H9 (cell line): ENCODE data around the gene CASK. TPM values are rescaled to one million over a fixed set of nuclear protein-coding genes. Genes with fewer than 3 reads are reported as not detected.

Source experiments
- DNase-seq: peaks from one replicate; pipeline ENCODE4 v3.0.0-alpha.2; 2017
- H2AFZ ChIP-seq: one replicate; pipeline ENCODE4 v1.6.1; 2013; ENCODE audit warnings: mild to moderate bottlenecking, low read length, control low read depth, moderate library complexity
- H2AK5ac ChIP-seq: 2 replicates; pipeline ENCODE4 v1.6.1; 2013; ENCODE audit warnings: low read length, control low read depth, mixed read lengths; ENCODE audit not compliant: insufficient read length
- H2BK120ac ChIP-seq: one replicate; pipeline ENCODE4 v1.6.1; 2013; ENCODE audit warnings: low read depth, mild to moderate bottlenecking, low read length, control low read depth, inconsistent platforms; ENCODE audit not compliant: poor library complexity, severe bottlenecking
- H2BK12ac ChIP-seq: 2 replicates; pipeline ENCODE4 v1.6.1; 2013; ENCODE audit warnings: low read length, control low read depth, mixed read lengths, low read depth; ENCODE audit not compliant: insufficient read length
- H2BK15ac ChIP-seq: 2 replicates; pipeline ENCODE4 v1.6.1; 2013; ENCODE audit warnings: low read depth, low read length, control low read depth
- H2BK20ac ChIP-seq: one replicate; pipeline ENCODE4 v1.6.1; 2013; ENCODE audit warnings: low read depth, mild to moderate bottlenecking, low read length, control low read depth, inconsistent platforms; ENCODE audit not compliant: poor library complexity, severe bottlenecking
- H2BK5ac ChIP-seq: 2 replicates; pipeline ENCODE4 v1.6.1; 2013; ENCODE audit warnings: low read length, control low read depth, mixed read lengths; ENCODE audit not compliant: insufficient read length
- H3K14ac ChIP-seq: 2 replicates; pipeline ENCODE4 v1.6.1; 2013; ENCODE audit warnings: low read length, control low read depth; ENCODE audit not compliant: insufficient read depth
- H3K18ac ChIP-seq: 2 replicates; pipeline ENCODE4 v1.6.1; 2013; ENCODE audit warnings: low read depth, mild to moderate bottlenecking, mixed read lengths, low read length, control low read depth; ENCODE audit not compliant: insufficient read length
- H3K23ac ChIP-seq: 2 replicates; pipeline ENCODE4 v1.6.1; 2013; ENCODE audit warnings: low read length, control low read depth, mixed read lengths, low read depth; ENCODE audit not compliant: insufficient read length
- H3K23me2 ChIP-seq: 2 replicates; pipeline ENCODE4 v1.6.1; 2013; ENCODE audit warnings: low read depth, mild to moderate bottlenecking, mixed read lengths, low read length, control low read depth; ENCODE audit not compliant: insufficient read length, poor library complexity, severe bottlenecking
- H3K27ac ChIP-seq: 2 replicates; pipeline ENCODE4 v1.5.1; 2013; ENCODE audit warnings: low read length, control low read depth, mixed read lengths, low read depth; ENCODE audit not compliant: insufficient read length
- H3K27me3 ChIP-seq: 2 replicates; pipeline ENCODE4 v1.6.1; 2013; ENCODE audit warnings: low read length, control low read depth, inconsistent platforms; ENCODE audit not compliant: insufficient read depth
- H3K4ac ChIP-seq: 2 replicates; pipeline ENCODE4 v1.6.1; 2013; ENCODE audit warnings: low read depth, mild to moderate bottlenecking, control low read depth, inconsistent platforms, low read length, moderate library complexity
- H3K4me1 ChIP-seq: 2 replicates; pipeline ENCODE4 v1.6.1; 2013; ENCODE audit warnings: low read length, control low read depth, inconsistent platforms; ENCODE audit not compliant: insufficient read depth
- H3K4me2 ChIP-seq: 2 replicates; pipeline ENCODE4 v1.6.1; 2013; ENCODE audit warnings: low read length, control low read depth, mixed read lengths; ENCODE audit not compliant: insufficient read length, insufficient read depth
- H3K56ac ChIP-seq: 2 replicates; pipeline ENCODE4 v1.6.1; 2013; ENCODE audit warnings: low read depth, mild to moderate bottlenecking, mixed read lengths, low read length, control low read depth; ENCODE audit not compliant: insufficient read length
- H3K79me1 ChIP-seq: 2 replicates; pipeline ENCODE4 v1.6.1; 2013; ENCODE audit warnings: low read depth, mild to moderate bottlenecking, moderate library complexity, low read length, control low read depth, inconsistent platforms; ENCODE audit not compliant: insufficient read depth, poor library complexity, severe bottlenecking
- H3K79me2 ChIP-seq: 2 replicates; pipeline ENCODE4 v1.6.1; 2013; ENCODE audit warnings: low read length, control low read depth, inconsistent platforms; ENCODE audit not compliant: insufficient read depth
- H3K9ac ChIP-seq: 2 replicates; pipeline ENCODE4 v1.6.1; 2013; ENCODE audit warnings: low read length, control low read depth, mixed read lengths; ENCODE audit not compliant: insufficient read length; ENCODE audit errors: extremely low read depth
- H3K9me3 ChIP-seq: one replicate; pipeline ENCODE4 v1.6.1; 2013; ENCODE audit warnings: low read depth, low read length, inconsistent platforms; ENCODE audit not compliant: control insufficient read depth
- H3T11ph ChIP-seq: one replicate; pipeline ENCODE4 v1.6.1; 2013; ENCODE audit warnings: mild to moderate bottlenecking, low read length, control low read depth, inconsistent platforms
- H4K20me1 ChIP-seq: one replicate; pipeline ENCODE4 v1.6.1; 2013; ENCODE audit not compliant: control insufficient read depth, insufficient read length, insufficient read depth
- H4K5ac ChIP-seq: 2 replicates; pipeline ENCODE4 v1.6.1; 2013; ENCODE audit warnings: low read depth, mild to moderate bottlenecking, mixed read lengths, low read length, control low read depth; ENCODE audit not compliant: insufficient read length
- H4K8ac ChIP-seq: replicated peaks from 2 replicates; pipeline ENCODE4 v1.6.1; 2013; ENCODE audit warnings: low read length, control low read depth, mixed read lengths, low read depth; ENCODE audit not compliant: insufficient read length
- H4K91ac ChIP-seq: 2 replicates; pipeline ENCODE4 v1.6.1; 2013; ENCODE audit warnings: low read depth, mild to moderate bottlenecking, moderate library complexity, mixed read lengths, low read length, control low read depth; ENCODE audit not compliant: insufficient read length
- H3K27ac Mint-ChIP-seq, 3 experiments: 2 replicates in 2 of 3; 3 replicates in 1 of 3; pipeline ENCODE4 v1.8.0; 2020 to 2021; ENCODE audit warnings: mixed read lengths in 3 of 3, mild to moderate bottlenecking in 1 of 3, moderate library complexity in 1 of 3
- H3K27me3 Mint-ChIP-seq: 2 replicates; pipeline ENCODE4 v1.8.0; 2021; ENCODE audit warnings: low read depth, mild to moderate bottlenecking, moderate library complexity, mixed read lengths
- H3K36me3 Mint-ChIP-seq, 3 experiments: 2 replicates in 2 of 3; 3 replicates in 1 of 3; pipeline ENCODE4 v1.8.0; 2020 to 2021; ENCODE audit warnings: low read depth in 3 of 3, mixed read lengths in 3 of 3; ENCODE audit not compliant: insufficient read depth in 1 of 3
- H3K4me1 Mint-ChIP-seq, 2 experiments: 2 replicates each; pipeline ENCODE4 v1.8.0; 2020; ENCODE audit warnings: mixed read lengths in 2 of 2
- H3K4me3 Mint-ChIP-seq, 2 experiments: 2 replicates in 1 of 2; 3 replicates in 1 of 2; pipeline ENCODE4 v1.8.0; 2020 to 2021; ENCODE audit warnings: mild to moderate bottlenecking in 2 of 2, mixed read lengths in 2 of 2, moderate library complexity in 1 of 2
- H3K9me3 Mint-ChIP-seq, 2 experiments: 2 replicates in 1 of 2; 3 replicates in 1 of 2; pipeline ENCODE4 v1.8.0; 2020; ENCODE audit warnings: mild to moderate bottlenecking in 2 of 2, mixed read lengths in 2 of 2, moderate library complexity in 1 of 2
- CTCF ChIP-seq: fragments of 200-600 bp; sonication (generic); conservative IDR thresholded peaks from 3 replicates; pipeline ENCODE4 v1.8.0; 2021; ENCODE audit warnings: antibody characterized with exemption, mild to moderate bottlenecking
- WGBS: extraction: QIAGEN DNeasy Blood & Tissue Kit; methylation state at CpG from one replicate; pipeline ENCODE4 v1.1.7; 2013; ENCODE audit warnings: missing lambda C conversion rate, low lambda C conversion rate, mixed read lengths; ENCODE audit not compliant: insufficient read length; ENCODE audit errors: extremely low coverage; 5-methylcytosine and 5-hydroxymethylcytosine counted together
- total RNA-seq: library from RNA; stranded (reverse); gene quantifications from 2 replicates; pipeline ENCODE4 v1.2.1, GENCODE V29; 2021

CASK gene
- total RNA-seq, 1 experiment from 2014 or later, result 44.1 TPM

GRCh38 chrX:41779030-41779564 lies 144.3 kb downstream of the CASK start:
- peaks cover 19 to 21% of the 10 kb centered on the region in 2 experiments; a peak in 4 of 5 replicates for H3K9me3 Mint-ChIP-seq
- no CpG with 5 or more reads among the region's 1 CpG for WGBS
- Histone ChIP-seq H3K9me3 (no peaks in the 10 kb centered on the region), H3K56ac (no peak overlapping the region), H3K27ac (no peak overlapping the region), H4K91ac (no peak overlapping the region), H3K9ac (no peak overlapping the region), H3T11ph (no peak overlapping the region), H2BK5ac (no peak overlapping the region), H4K8ac (no peak overlapping the region), H3K79me1 (no peaks in the 10 kb centered on the region), H3K27me3 (no peaks in the 10 kb centered on the region), H3K79me2 (no peaks in the 10 kb centered on the region), H2BK15ac (no peak overlapping the region), H3K14ac (no peak overlapping the region), H2AFZ (no peak overlapping the region), H3K23me2 (no peaks in the 10 kb centered on the region), H3K23ac (no peak overlapping the region), H3K18ac (no peak overlapping the region), H4K5ac (no peak overlapping the region), H3K4me1 (no peaks in the 10 kb centered on the region), H3K4me2 (no peak overlapping the region), H2BK12ac (no peak overlapping the region), H2BK120ac (no peak overlapping the region), H2BK20ac (no peak overlapping the region), H3K4ac (no peak overlapping the region), H4K20me1 (no peaks in the 10 kb centered on the region), H2AK5ac (no peak overlapping the region)
- H3K4me3 Mint-ChIP-seq, result no peak overlapping the region
- H3K36me3 Mint-ChIP-seq, result peaks cover 2 to 9% (median 7%) of the 10 kb centered on the region in 3 experiments; a peak in 5 of 7 replicates
- no peak for DNase-seq
- H3K4me1 Mint-ChIP-seq, result no peaks in the 10 kb centered on the region
- TF ChIP-seq CTCF, result no peak
- no peaks in the 10 kb centered on the region for H3K27me3 Mint-ChIP-seq
- H3K27ac Mint-ChIP-seq, result no peak overlapping the region
